ENCODE data around the gene TOP2A.

TOP2A gene

GRCh38 chr17:40451420-40451819, 33.7 kb upstream of the TOP2A start:
- Histone ChIP-seq H3K14ac (ENCODE audit: low read length) (no peak overlapping the region), H2AFZ (ENCODE audit: low read length) (no peak overlapping the region), H3K4me1 (ENCODE audit: control insufficient read depth in 2 of 2, insufficient read depth in 1 of 2, low read depth in 1 of 2, low read length in 2 of 2) (no peaks in the 10 kb centered on the region), H2AK5ac (ENCODE audit: low read depth, low read length) (no peak overlapping the region), H3K9me3 (replicated peaks in 1 of 2; ENCODE audit: control insufficient read depth in 2 of 2, insufficient read depth in 1 of 2, low read depth in 1 of 2, low read length in 2 of 2) (no peaks in the 10 kb centered on the region), H3K27me3 (ENCODE audit: control insufficient read depth in 3 of 3, insufficient read depth in 3 of 3, low read depth in 1 of 3, low read length in 3 of 3) (no peaks in the 10 kb centered on the region), H3K4ac (ENCODE audit: low read length) (no peak overlapping the region), H4K8ac (ENCODE audit: low read depth, low read length) (no peak overlapping the region), H3K4me2 (ENCODE audit: insufficient read depth, low read length, poor library complexity, severe bottlenecking) (no peak overlapping the region), H3K23ac (ENCODE audit: low read depth, low read length, poor library complexity) (no peak overlapping the region), H3K9ac (ENCODE audit: low read depth, low read length, poor library complexity) (no peak overlapping the region), H2BK12ac (ENCODE audit: low read length) (no peak overlapping the region), H2BK120ac (ENCODE audit: low read depth, low read length) (no peak overlapping the region), H3K79me1 (ENCODE audit: low read depth, low read length) (peaks cover 2% of the 10 kb centered on the region), H2BK15ac (ENCODE audit: low read length) (no peak overlapping the region), H3K4me3 (ENCODE audit: low read length in 2 of 2) (no peak overlapping the region), H3K27ac (replicated peaks; ENCODE audit: low read length) (no peak overlapping the region), H4K91ac (ENCODE audit: low read depth, low read length, poor library complexity) (no peak overlapping the region), H3K36me3 (replicated peaks in 1 of 2; ENCODE audit: control insufficient read depth in 2 of 2, insufficient read depth in 2 of 2, low read length in 2 of 2) (peaks cover 2 to 29% of the 10 kb centered on the region in 2 donors), H3K18ac (ENCODE audit: low read length) (no peak overlapping the region), H2BK5ac (ENCODE audit: low read length) (no peak overlapping the region)
- DNase-seq (ENCODE audit: low spot score) = no peak
- no CpG with 5 or more reads among the region's 6 CpGs for WGBS, 2 donors (ENCODE audit: extremely low coverage in 2 of 2, insufficient read length in 2 of 2, insufficient replicate concordance in 1 of 2)

GRCh38 chr17:40450175-40450574, 32.5 kb upstream of the TOP2A start:
- no peak overlapping the region for H3K27ac ChIP-seq (replicated peaks; ENCODE audit: low read length)
- H3K18ac ChIP-seq (ENCODE audit: low read length) = no peak overlapping the region
- H2BK5ac ChIP-seq (ENCODE audit: low read length) = no peak overlapping the region
- no peak overlapping the region for H2BK120ac ChIP-seq (ENCODE audit: low read depth, low read length)
- H3K27me3 ChIP-seq (ENCODE audit: control insufficient read depth in 3 of 3, insufficient read depth in 3 of 3, low read depth in 1 of 3, low read length in 3 of 3) = no peaks in the 10 kb centered on the region
- no peak overlapping the region for H3K14ac ChIP-seq (ENCODE audit: low read length)
- H3K4me2 ChIP-seq (ENCODE audit: insufficient read depth, low read length, poor library complexity, severe bottlenecking) = no peak overlapping the region
- H4K91ac ChIP-seq (ENCODE audit: low read depth, low read length, poor library complexity) = no peak overlapping the region
- H3K23ac ChIP-seq (ENCODE audit: low read depth, low read length, poor library complexity) = no peak overlapping the region
- H3K79me1 ChIP-seq (ENCODE audit: low read depth, low read length) = peaks cover 2% of the 10 kb centered on the region
- H3K9me3 ChIP-seq (replicated peaks in 1 of 2; ENCODE audit: control insufficient read depth in 2 of 2, insufficient read depth in 1 of 2, low read depth in 1 of 2, low read length in 2 of 2) = no peaks in the 10 kb centered on the region
- no peak overlapping the region for H2AK5ac ChIP-seq (ENCODE audit: low read depth, low read length)
- H3K4me1 ChIP-seq (ENCODE audit: control insufficient read depth in 2 of 2, insufficient read depth in 1 of 2, low read depth in 1 of 2, low read length in 2 of 2) = peaks cover 3 to 5% of the 10 kb centered on the region in 2 donors
- no peak overlapping the region for H3K4ac ChIP-seq (ENCODE audit: low read length)
- H3K9ac ChIP-seq (ENCODE audit: low read depth, low read length, poor library complexity) = no peak overlapping the region
- H2BK12ac ChIP-seq (ENCODE audit: low read length) = no peak overlapping the region
- no peak overlapping the region for H2AFZ ChIP-seq (ENCODE audit: low read length)
- no peak for DNase-seq (ENCODE audit: low spot score)
- H2BK15ac ChIP-seq (ENCODE audit: low read length) = no peak overlapping the region
- no peak overlapping the region for H4K8ac ChIP-seq (ENCODE audit: low read depth, low read length)
- WGBS, 2 donors (ENCODE audit: extremely low coverage in 2 of 2, insufficient read length in 2 of 2, insufficient replicate concordance in 1 of 2) = no CpG with 5 or more reads among the region's 3 CpGs
- no peak overlapping the region for H3K4me3 ChIP-seq (ENCODE audit: low read length in 2 of 2)
- H3K36me3 ChIP-seq (replicated peaks in 1 of 2; ENCODE audit: control insufficient read depth in 2 of 2, insufficient read depth in 2 of 2, low read length in 2 of 2) = peaks cover 1 to 21% of the 10 kb centered on the region in 2 donors

DNA sequence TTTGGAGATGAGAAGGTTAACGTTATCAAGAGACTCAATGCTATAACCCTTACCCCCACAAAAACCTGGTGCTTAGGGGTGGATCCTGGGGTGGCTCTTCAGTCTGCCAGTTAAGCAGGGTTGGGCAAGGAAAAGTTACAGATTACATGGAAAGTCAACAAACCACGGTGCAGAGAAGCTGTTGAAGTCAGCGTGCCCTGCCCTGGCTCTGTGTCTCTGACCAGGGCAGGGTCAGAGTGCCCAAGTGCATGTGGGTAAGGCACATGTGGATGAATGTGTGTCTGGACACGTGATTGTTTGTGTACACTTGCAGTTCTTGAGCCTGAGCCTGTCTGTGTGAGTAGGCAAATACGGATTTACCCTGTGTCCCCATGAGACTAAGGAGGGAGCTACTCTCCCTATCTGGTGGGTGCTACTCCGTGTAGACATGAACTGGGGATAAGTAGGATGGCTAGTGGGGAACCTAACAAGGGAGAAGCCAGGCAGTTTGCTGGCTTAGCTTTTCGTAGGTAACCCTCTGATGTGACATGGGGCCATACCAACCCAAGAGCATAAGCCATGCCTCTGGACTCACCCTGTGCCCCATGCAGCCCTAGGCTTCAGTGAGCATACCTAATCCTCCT, 31.1 kb upstream of the TOP2A start:
- Histone ChIP-seq H3K9ac (ENCODE audit: low read depth, low read length, poor library complexity) (no peak overlapping the region), H2AFZ (ENCODE audit: low read length) (no peak overlapping the region), H3K18ac (ENCODE audit: low read length) (no peak overlapping the region), H3K4me3 (ENCODE audit: low read length in 2 of 2) (peak overlapping the region in 1 of 2 donors; percentile 6), H3K4me1 (ENCODE audit: control insufficient read depth in 2 of 2, insufficient read depth in 1 of 2, low read depth in 1 of 2, low read length in 2 of 2) (peaks cover 8 to 14% of the 10 kb centered on the region in 2 donors), H2BK120ac (ENCODE audit: low read depth, low read length) (no peak overlapping the region), H3K36me3 (replicated peaks in 1 of 2; ENCODE audit: control insufficient read depth in 2 of 2, insufficient read depth in 2 of 2, low read length in 2 of 2) (peaks cover 0 to 10% of the 10 kb centered on the region in 2 donors), H3K4ac (ENCODE audit: low read length) (no peak overlapping the region), H3K79me1 (ENCODE audit: low read depth, low read length) (peaks cover 2% of the 10 kb centered on the region), H3K14ac (ENCODE audit: low read length) (no peak overlapping the region), H2AK5ac (ENCODE audit: low read depth, low read length) (no peak overlapping the region), H3K23ac (ENCODE audit: low read depth, low read length, poor library complexity) (no peak overlapping the region), H3K27ac (replicated peaks; ENCODE audit: low read length) (no peak overlapping the region), H4K8ac (ENCODE audit: low read depth, low read length) (no peak overlapping the region), H3K27me3 (ENCODE audit: control insufficient read depth in 3 of 3, insufficient read depth in 3 of 3, low read depth in 1 of 3, low read length in 3 of 3) (no peaks in the 10 kb centered on the region), H4K91ac (ENCODE audit: low read depth, low read length, poor library complexity) (no peak overlapping the region), H2BK12ac (ENCODE audit: low read length) (no peak overlapping the region), H2BK15ac (ENCODE audit: low read length) (no peak overlapping the region), H2BK5ac (ENCODE audit: low read length) (no peak overlapping the region), H3K4me2 (ENCODE audit: insufficient read depth, low read length, poor library complexity, severe bottlenecking) (no peak overlapping the region), H3K9me3 (replicated peaks in 1 of 2; ENCODE audit: control insufficient read depth in 2 of 2, insufficient read depth in 1 of 2, low read depth in 1 of 2, low read length in 2 of 2) (no peaks in the 10 kb centered on the region)
- DNase-seq (ENCODE audit: low spot score) = no peak
- WGBS, 2 donors (ENCODE audit: extremely low coverage in 2 of 2, insufficient read length in 2 of 2, insufficient replicate concordance in 1 of 2) = no CpG with 5 or more reads among the region's 7 CpGs

- H3K23ac ChIP-seq (ENCODE audit: low read depth, low read length, poor library complexity) = no peak overlapping the region
- no peak overlapping the region for H2BK12ac ChIP-seq (ENCODE audit: low read length)
- no peaks in the 10 kb centered on the region for H3K9me3 ChIP-seq (replicated peaks in 1 of 2; ENCODE audit: control insufficient read depth in 2 of 2, insufficient read depth in 1 of 2, low read depth in 1 of 2, low read length in 2 of 2)
- H4K91ac ChIP-seq (ENCODE audit: low read depth, low read length, poor library complexity) = no peak overlapping the region
- H3K14ac ChIP-seq (ENCODE audit: low read length) = no peak overlapping the region
- H3K4me1 ChIP-seq (ENCODE audit: control insufficient read depth in 2 of 2, insufficient read depth in 1 of 2, low read depth in 1 of 2, low read length in 2 of 2) = peaks cover 9 to 14% of the 10 kb centered on the region in 2 donors
- WGBS, 2 donors (ENCODE audit: extremely low coverage in 2 of 2, insufficient read length in 2 of 2, insufficient replicate concordance in 1 of 2) = no CpG with 5 or more reads among the region's 8 CpGs
- no peak overlapping the region for H2AK5ac ChIP-seq (ENCODE audit: low read depth, low read length)
- H3K18ac ChIP-seq (ENCODE audit: low read length) = no peak overlapping the region
- no peak overlapping the region for H4K8ac ChIP-seq (ENCODE audit: low read depth, low read length)
- no peak overlapping the region for H3K4ac ChIP-seq (ENCODE audit: low read length)
- peaks cover 0 to 5% of the 10 kb centered on the region in 2 donors for H3K36me3 ChIP-seq (replicated peaks in 1 of 2; ENCODE audit: control insufficient read depth in 2 of 2, insufficient read depth in 2 of 2, low read length in 2 of 2)
- H2AFZ ChIP-seq (ENCODE audit: low read length) = no peak overlapping the region
- H3K4me3 ChIP-seq (ENCODE audit: low read length in 2 of 2) = no peak overlapping the region
- no peaks in the 10 kb centered on the region for H3K27me3 ChIP-seq (ENCODE audit: control insufficient read depth in 3 of 3, insufficient read depth in 3 of 3, low read depth in 1 of 3, low read length in 3 of 3)
- peaks cover 4% of the 10 kb centered on the region for H3K79me1 ChIP-seq (ENCODE audit: low read depth, low read length)
- H2BK5ac ChIP-seq (ENCODE audit: low read length) = no peak overlapping the region
- no peak overlapping the region for H3K9ac ChIP-seq (ENCODE audit: low read depth, low read length, poor library complexity)
- no peak for DNase-seq (ENCODE audit: low spot score)
- no peak overlapping the region for H3K4me2 ChIP-seq (ENCODE audit: insufficient read depth, low read length, poor library complexity, severe bottlenecking)
- H2BK120ac ChIP-seq (ENCODE audit: low read depth, low read length) = no peak overlapping the region
- no peak overlapping the region for H3K27ac ChIP-seq (replicated peaks; ENCODE audit: low read length)
- no peak overlapping the region for H2BK15ac ChIP-seq (ENCODE audit: low read length)
Observed at GRCh38 chr17:40448213-40448638, 30.5 kb upstream of the TOP2A start.
